Body of pancreas (tissue), 4 donors: ENCODE results near the gene MCTP2.

Experiments
- CTCF ChIP-seq, 7 experiments: fragments of 450-650 bp in 4 of 7; fragments of 200-600 bp in 3 of 7; sonication (generic) in 3 of 7; IDR thresholded peaks; one replicate each; pipeline ENCODE4 v1.5.1; 2016 to 2019; ENCODE audit warnings: antibody characterized with exemption in 7 of 7
- POLR2A ChIP-seq, 3 donors: fragments of 450-650 bp; IDR thresholded peaks; one replicate each; pipeline ENCODE4 v1.6.1; 2016; ENCODE audit warnings: antibody characterized with exemption in 3 of 3, mild to moderate bottlenecking in 2 of 3

DNA sequence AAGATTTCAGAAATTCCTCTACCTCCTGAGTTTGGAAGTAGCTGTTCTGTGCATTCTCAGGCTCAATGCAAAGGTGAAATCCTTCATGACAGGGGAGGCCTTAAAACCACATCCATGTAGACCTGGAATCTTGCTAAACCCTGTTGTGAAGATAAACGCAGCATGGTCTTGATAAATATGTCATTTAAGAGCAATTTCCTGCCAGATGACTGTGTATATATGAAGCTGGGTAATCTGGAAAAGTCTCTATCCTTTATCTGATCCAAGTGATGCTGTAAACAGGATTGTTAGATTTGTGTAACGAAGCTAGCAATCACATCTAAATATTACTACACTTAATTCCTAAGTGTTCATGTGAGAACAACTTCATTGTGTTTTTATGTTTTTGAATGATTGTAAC is 9.1 kb downstream of the MCTP2 start:
- TF ChIP-seq CTCF (IDR thresholded peaks at IDR 0.05) (no peak), POLR2A (IDR thresholded peaks at IDR 0.05) (no peak)
